Measurements from ENCODE around the gene REC114.

GRCh38 chr15:73433873-73434272 is 9.1 kb upstream of the REC114 start:
- TF ChIP-seq EZH2 (IDR thresholded peaks at IDR 0.05; ENCODE audit: borderline replicate concordance, low read depth, low read length) (no peak), MAFF (IDR thresholded peaks at IDR 0.05; ENCODE audit: low read length) (no peak), MYC (IDR thresholded peaks at IDR 0.05; ENCODE audit: low read depth, low read length) (no peak), MYC (CRISPR knock-in tag; IDR thresholded peaks at IDR 0.05; ENCODE audit: borderline replicate concordance, low read depth) (no peak), JUND (IDR thresholded peaks at IDR 0.05; ENCODE audit: borderline replicate concordance, low read depth, low read length) (no peak), JUND (tag; IDR thresholded peaks at IDR 0.05; ENCODE audit: borderline replicate concordance, low read depth, low read length) (no peak), NFATC3 (IDR thresholded peaks at IDR 0.05) (no peak), MXI1 (IDR thresholded peaks at IDR 0.05; ENCODE audit: low read depth, low read length) (no peak), EP300 (IDR thresholded peaks at IDR 0.05; ENCODE audit: low read length) (no peak)
- TF ChIP-seq, protein P1, sequence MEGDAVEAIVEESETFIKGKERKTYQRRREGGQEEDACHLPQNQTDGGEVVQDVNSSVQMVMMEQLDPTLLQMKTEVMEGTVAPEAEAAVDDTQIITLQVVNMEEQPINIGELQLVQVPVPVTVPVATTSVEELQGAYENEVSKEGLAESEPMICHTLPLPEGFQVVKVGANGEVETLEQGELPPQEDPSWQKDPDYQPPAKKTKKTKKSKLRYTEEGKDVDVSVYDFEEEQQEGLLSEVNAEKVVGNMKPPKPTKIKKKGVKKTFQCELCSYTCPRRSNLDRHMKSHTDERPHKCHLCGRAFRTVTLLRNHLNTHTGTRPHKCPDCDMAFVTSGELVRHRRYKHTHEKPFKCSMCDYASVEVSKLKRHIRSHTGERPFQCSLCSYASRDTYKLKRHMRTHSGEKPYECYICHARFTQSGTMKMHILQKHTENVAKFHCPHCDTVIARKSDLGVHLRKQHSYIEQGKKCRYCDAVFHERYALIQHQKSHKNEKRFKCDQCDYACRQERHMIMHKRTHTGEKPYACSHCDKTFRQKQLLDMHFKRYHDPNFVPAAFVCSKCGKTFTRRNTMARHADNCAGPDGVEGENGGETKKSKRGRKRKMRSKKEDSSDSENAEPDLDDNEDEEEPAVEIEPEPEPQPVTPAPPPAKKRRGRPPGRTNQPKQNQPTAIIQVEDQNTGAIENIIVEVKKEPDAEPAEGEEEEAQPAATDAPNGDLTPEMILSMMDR (IDR thresholded peaks at IDR 0.05 in 2 of 3, conservative IDR thresholded peaks at IDR 0.05 in 1 of 3; ENCODE audit: insufficient read depth in 2 of 3, low read depth in 1 of 3, low read length in 3 of 3): no peak

Data from K562 (cell line).